Measurements from ENCODE around the gene KRTAP10-1.

KRTAP10-1 gene

DNA sequence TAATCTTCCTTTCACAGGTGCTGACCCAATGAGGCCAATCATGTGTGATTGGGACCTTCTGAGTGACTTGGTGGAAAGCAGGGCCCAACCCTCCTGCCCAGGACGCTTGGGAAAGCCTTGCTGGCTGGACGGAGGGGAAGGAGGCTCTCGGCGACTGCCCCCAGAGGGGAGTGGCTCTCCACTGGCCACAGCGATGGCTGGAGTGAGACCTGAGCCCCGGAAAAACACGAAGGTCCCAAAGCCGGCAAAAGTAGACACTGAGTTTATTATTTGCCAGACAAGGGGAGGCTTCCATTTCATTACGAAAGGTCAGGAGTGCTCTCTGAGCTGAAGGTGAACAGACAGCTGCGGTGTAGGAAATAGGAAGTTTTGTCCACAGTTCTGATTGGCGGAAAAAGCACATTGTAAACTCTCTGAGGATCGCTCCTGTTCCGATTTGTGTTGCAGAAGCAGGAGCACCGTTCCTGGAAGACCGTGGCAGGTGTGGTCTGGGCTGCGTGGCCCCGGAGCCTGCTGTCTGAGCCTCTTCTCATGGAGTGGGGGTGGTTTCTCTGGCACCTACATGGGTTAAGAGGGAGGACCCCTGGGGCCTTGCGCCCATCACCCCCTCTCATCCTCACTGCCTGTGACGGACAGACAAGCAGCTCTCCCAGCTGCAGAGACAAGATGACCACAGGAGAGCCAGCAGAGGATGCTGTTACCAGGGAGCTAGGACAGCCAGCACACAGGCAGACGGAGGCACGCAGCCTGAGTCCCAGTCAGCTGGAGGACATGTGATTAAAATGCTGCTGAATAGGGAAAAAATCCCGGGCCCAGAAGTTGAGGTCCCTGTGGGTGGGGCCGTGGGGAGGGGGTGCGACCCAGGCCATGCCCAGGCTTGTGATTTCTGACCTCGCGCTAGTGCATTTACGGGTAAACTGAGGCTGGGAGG, 41.5 kb downstream of the KRTAP10-1 start:
- POLR2A ChIA-PET = no interaction called here
- no peaks in the 10 kb centered on the region for H3K36me3 ChIP-seq (ENCODE audit: control insufficient read depth in 4 of 4, insufficient read depth in 4 of 4, low read length in 3 of 4)
- no peaks in the 10 kb centered on the region for H3K4me1 ChIP-seq (ENCODE audit: control extremely low read depth in 1 of 4, control insufficient read depth in 4 of 4, insufficient read depth in 4 of 4, low read length in 3 of 4)
- H3K27ac ChIP-seq (ENCODE audit: insufficient read depth in 1 of 2, low read depth in 1 of 2, low read length in 2 of 2, poor library complexity in 1 of 2, severe bottlenecking in 2 of 2) = no peak overlapping the region
- H3K9me3 ChIP-seq (ENCODE audit: control extremely low read depth in 1 of 5, control insufficient read depth in 4 of 5, insufficient read depth in 2 of 5, low read depth in 1 of 5, low read length in 4 of 5) = peaks cover 0 to 6% (median 2%) of the 10 kb centered on the region in 5 experiments
- H3K27me3 ChIP-seq (replicated peaks in 2 of 5; ENCODE audit: control insufficient read depth in 4 of 5, insufficient read depth in 5 of 5, low read length in 4 of 5) = peaks cover 0 to 15% (median 8%) of the 10 kb centered on the region in 5 experiments
- 91% methylated on average over 24 of the region's 27 CpGs for WGBS (ENCODE audit: insufficient coverage)
- no peak for DNase-seq
- no peak overlapping the region for H3K4me3 ChIP-seq (ENCODE audit: control insufficient read depth in 1 of 7, extremely low read depth in 1 of 7, insufficient read depth in 4 of 7, low read depth in 2 of 7, low read length in 6 of 7)
- CTCF ChIA-PET = no interaction called here

DNA sequence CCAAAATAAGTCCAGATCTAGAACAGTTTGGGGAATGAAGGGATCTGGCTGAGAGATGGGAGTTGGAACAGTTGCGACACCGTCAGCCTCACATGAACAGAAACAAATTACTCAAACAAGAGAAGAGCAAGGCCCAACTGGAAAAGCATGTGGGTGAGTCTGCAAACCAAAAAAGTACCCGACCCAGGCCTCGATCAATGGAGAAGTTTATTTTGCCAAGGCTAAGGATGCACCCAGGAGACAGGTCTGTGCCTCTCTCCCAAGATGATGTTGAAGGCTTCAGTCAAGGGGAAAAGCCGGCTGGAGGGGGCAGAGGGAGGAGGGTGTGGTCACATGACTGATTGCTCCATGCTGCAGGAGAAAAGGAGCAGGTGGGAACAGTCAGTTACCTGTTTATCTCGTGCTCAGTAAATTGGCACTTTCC, 42.3 kb downstream of the KRTAP10-1 start:
- Histone ChIP-seq H3K4me3 (ENCODE audit: control insufficient read depth in 1 of 7, extremely low read depth in 1 of 7, insufficient read depth in 4 of 7, low read depth in 2 of 7, low read length in 6 of 7) (no peak overlapping the region), H3K9me3 (ENCODE audit: control extremely low read depth in 1 of 5, control insufficient read depth in 4 of 5, insufficient read depth in 2 of 5, low read depth in 1 of 5, low read length in 4 of 5) (peaks cover 2 to 14% (median 10%) of the 10 kb centered on the region in 5 experiments), H3K36me3 (ENCODE audit: control insufficient read depth in 4 of 4, insufficient read depth in 4 of 4, low read length in 3 of 4) (no peaks in the 10 kb centered on the region), H3K4me1 (ENCODE audit: control extremely low read depth in 1 of 4, control insufficient read depth in 4 of 4, insufficient read depth in 4 of 4, low read length in 3 of 4) (no peaks in the 10 kb centered on the region), H3K27ac (ENCODE audit: insufficient read depth in 1 of 2, low read depth in 1 of 2, low read length in 2 of 2, poor library complexity in 1 of 2, severe bottlenecking in 2 of 2) (no peak overlapping the region), H3K27me3 (replicated peaks in 2 of 5; ENCODE audit: control insufficient read depth in 4 of 5, insufficient read depth in 5 of 5, low read length in 4 of 5) (peaks cover 0 to 15% (median 8%) of the 10 kb centered on the region in 5 experiments)
- no peak for DNase-seq
- CTCF ChIA-PET = no interaction called here
- 90% methylated on average over 6 of the region's 6 CpGs for WGBS (ENCODE audit: insufficient coverage)
- POLR2A ChIA-PET = interaction anchor here (0.7 kb wide), 1 partner anchor 759 kb away, joined by 3 read pairs; no protein-coding TSS in a partner anchor

DNA sequence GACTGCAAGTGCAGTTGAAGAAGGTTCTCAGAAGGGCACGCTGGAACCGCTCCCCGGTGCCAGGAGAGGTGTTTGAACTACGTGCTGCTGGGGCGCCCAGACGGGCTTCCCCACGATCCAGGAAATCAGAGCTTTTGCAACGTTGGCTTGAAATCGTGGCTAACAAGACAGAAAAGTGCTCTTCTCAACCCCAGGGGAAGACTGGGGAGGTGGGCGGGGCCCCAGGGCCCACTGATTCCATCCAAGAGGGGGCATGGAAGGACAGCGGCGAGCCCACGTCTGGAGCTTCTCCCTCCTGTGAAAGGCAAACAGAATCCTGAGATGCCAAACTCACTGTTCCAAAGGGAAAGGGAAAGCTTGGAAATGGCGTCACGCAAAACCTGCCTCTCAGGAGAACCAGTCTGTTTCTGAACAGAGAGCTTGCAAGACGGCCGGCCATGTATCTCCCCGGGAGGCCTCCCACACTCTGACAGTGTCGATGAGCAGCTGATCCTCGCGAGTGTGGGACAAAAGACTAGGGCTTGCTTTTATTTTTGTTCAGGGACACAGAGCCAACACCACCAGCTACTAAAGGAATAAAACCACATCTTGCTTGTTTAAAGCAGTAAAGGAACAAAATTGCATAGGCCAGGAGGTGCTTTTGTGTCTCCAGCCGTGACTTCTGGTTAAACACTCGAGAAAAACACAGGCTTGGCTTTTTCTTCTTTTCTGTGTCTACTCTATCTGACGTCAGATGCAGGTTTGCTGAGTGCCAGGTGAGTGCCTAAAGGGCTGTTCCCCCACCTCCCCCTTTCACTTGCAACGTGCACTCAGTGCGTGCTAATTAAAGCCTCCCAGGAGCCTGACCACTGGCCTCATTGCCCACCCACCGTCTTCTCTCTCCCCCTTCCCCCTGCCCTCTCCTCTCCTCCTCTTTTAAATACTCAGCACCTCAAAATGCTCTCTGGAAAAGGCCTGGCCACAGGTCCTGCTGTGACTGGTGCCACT, 43.1 kb downstream of the KRTAP10-1 start:
- Histone ChIP-seq H3K4me1 (ENCODE audit: control extremely low read depth in 1 of 4, control insufficient read depth in 4 of 4, insufficient read depth in 4 of 4, low read length in 3 of 4) (no peaks in the 10 kb centered on the region), H3K4me3 (ENCODE audit: control insufficient read depth in 1 of 7, extremely low read depth in 1 of 7, insufficient read depth in 4 of 7, low read depth in 2 of 7, low read length in 6 of 7) (no peak overlapping the region), H3K36me3 (ENCODE audit: control insufficient read depth in 4 of 4, insufficient read depth in 4 of 4, low read length in 3 of 4) (no peaks in the 10 kb centered on the region), H3K27ac (ENCODE audit: insufficient read depth in 1 of 2, low read depth in 1 of 2, low read length in 2 of 2, poor library complexity in 1 of 2, severe bottlenecking in 2 of 2) (no peak overlapping the region), H3K27me3 (replicated peaks in 2 of 5; ENCODE audit: control insufficient read depth in 4 of 5, insufficient read depth in 5 of 5, low read length in 4 of 5) (peaks cover 0 to 15% (median 8%) of the 10 kb centered on the region in 5 experiments), H3K9me3 (ENCODE audit: control extremely low read depth in 1 of 5, control insufficient read depth in 4 of 5, insufficient read depth in 2 of 5, low read depth in 1 of 5, low read length in 4 of 5) (peaks cover 3 to 20% (median 16%) of the 10 kb centered on the region in 5 experiments)
- ChIA-PET POLR2A (interaction anchor here (0.7 kb wide), 1 partner anchor 760 kb away, joined by 3 read pairs; no protein-coding TSS in a partner anchor), CTCF (no interaction called here)
- no peak for DNase-seq
- 80% methylated on average over 24 of the region's 27 CpGs for WGBS (ENCODE audit: insufficient coverage)

DNA sequence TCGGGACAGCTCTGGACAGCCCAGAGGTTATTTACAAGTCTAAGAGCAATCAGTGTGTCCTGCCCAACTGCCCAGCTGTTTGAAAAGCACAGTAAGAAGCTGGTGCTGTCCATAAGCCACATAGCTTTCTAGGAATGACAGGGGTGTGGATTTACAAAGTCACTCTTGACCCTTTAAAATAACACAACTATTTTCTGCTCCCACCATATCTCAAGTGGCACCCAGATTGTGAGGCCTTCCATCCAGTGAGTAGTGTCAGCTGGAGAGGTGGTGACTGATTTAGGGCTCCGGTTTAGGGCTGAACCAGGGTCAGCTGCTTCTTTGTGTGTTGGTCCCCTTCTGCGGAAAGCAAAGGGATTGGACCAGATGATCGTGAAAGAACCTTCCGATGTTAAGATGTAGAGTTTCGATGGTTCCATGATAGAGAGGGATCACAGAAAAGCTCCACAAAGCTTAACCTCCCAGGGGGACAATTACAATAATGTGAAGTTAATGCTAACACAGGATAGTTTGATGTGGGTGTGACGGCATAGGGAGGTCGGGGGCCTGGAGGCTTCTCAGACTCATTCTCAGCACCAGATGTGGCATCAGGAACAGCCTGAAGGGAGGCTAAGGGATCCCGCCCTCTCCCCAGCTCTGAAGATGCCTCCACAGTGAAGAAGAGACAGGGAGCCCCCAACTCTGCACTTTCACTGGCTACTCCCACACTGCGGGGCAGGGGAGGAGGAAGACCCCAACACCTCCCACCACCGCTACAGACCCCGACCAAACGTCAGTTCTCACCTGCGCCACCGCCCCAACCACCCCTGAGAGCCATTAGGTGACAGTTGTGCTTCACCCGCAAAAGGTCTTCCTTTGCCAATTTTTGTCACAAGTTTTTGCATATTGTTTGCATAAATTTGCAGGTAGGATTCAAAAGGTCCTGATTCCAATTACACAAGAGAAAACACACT, 44.1 kb downstream of the KRTAP10-1 start:
- peaks cover 3 to 23% (median 19%) of the 10 kb centered on the region in 5 experiments for H3K9me3 ChIP-seq (ENCODE audit: control extremely low read depth in 1 of 5, control insufficient read depth in 4 of 5, insufficient read depth in 2 of 5, low read depth in 1 of 5, low read length in 4 of 5)
- ChIA-PET POLR2A (no interaction called here), CTCF (interaction anchor here (1.0 to 1.7 kb wide), 3 partner anchors 14 to 294 kb away, joined by 3 to 7 read pairs (median 3); no protein-coding TSS in a partner anchor)

DNA sequence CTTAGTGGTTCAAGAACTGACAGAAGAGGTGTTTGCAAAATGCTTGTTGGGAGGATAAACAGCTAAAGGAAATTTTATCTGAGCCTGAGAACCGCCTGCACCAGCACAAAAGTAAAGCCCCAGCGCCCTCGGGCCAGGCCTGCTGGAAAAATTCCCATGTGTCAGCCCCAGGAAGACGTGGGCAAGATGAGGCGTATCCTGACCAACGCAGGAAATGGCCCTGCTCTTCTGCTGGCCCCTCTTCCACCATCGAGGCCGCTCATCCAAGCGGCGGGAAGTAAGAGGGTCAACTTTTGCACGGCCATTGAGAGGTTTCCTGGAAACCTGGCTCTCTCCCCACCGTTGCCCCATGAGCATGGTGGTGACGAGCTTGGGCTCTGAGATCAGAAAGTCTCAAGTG, 45.0 kb downstream of the KRTAP10-1 start:
- CTCF ChIA-PET = interaction anchor here (1.0 to 1.7 kb wide), 4 partner anchors 9 to 295 kb away, joined by 3 to 7 read pairs (median 4); no protein-coding TSS in a partner anchor

More for the DNA sequence above, 44.1 kb downstream of the KRTAP10-1 start:
- no peak overlapping the region for H3K27ac ChIP-seq (ENCODE audit: insufficient read depth in 1 of 2, low read depth in 1 of 2, low read length in 2 of 2, poor library complexity in 1 of 2, severe bottlenecking in 2 of 2)
- H3K27me3 ChIP-seq (replicated peaks in 2 of 5; ENCODE audit: control insufficient read depth in 4 of 5, insufficient read depth in 5 of 5, low read length in 4 of 5) = peaks cover 0 to 15% (median 8%) of the 10 kb centered on the region in 5 experiments
- 97% methylated on average over 10 of the region's 16 CpGs for WGBS (ENCODE audit: insufficient coverage)
- no peak overlapping the region for H3K4me3 ChIP-seq (ENCODE audit: control insufficient read depth in 1 of 7, extremely low read depth in 1 of 7, insufficient read depth in 4 of 7, low read depth in 2 of 7, low read length in 6 of 7)
- H3K36me3 ChIP-seq (ENCODE audit: control insufficient read depth in 4 of 4, insufficient read depth in 4 of 4, low read length in 3 of 4) = no peaks in the 10 kb centered on the region
- no peak for DNase-seq
- H3K4me1 ChIP-seq (ENCODE audit: control extremely low read depth in 1 of 4, control insufficient read depth in 4 of 4, insufficient read depth in 4 of 4, low read length in 3 of 4) = no peaks in the 10 kb centered on the region

DNA sequence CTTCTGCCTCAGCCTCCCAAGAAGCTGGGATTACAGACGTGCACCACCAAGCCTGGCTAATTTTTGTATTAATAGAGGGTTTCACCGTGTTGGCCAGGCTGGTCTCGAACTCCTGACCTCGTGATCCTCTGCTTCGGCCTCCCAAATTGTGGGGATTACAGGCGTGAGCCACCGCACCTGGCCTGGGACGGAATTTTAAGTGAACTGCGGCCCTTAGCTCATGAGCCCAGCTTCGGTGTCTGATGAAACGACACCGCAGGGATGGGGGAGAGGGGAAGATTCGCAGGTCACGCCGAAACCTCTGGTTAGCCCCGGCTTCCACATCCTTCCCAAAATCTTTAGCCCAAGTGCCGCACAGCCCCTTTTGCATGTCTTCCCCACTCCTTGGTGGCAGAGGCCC, 45.6 kb downstream of the KRTAP10-1 start:
- Histone ChIP-seq H3K27ac (ENCODE audit: insufficient read depth in 1 of 2, low read depth in 1 of 2, low read length in 2 of 2, poor library complexity in 1 of 2, severe bottlenecking in 2 of 2) (no peak overlapping the region), H3K4me3 (ENCODE audit: control insufficient read depth in 1 of 7, extremely low read depth in 1 of 7, insufficient read depth in 4 of 7, low read depth in 2 of 7, low read length in 6 of 7) (no peak overlapping the region), H3K9me3 (ENCODE audit: control extremely low read depth in 1 of 5, control insufficient read depth in 4 of 5, insufficient read depth in 2 of 5, low read depth in 1 of 5, low read length in 4 of 5) (peaks cover 3 to 23% (median 19%) of the 10 kb centered on the region in 5 experiments), H3K27me3 (replicated peaks in 2 of 5; ENCODE audit: control insufficient read depth in 4 of 5, insufficient read depth in 5 of 5, low read length in 4 of 5) (peaks cover 0 to 15% (median 6%) of the 10 kb centered on the region in 5 experiments), H3K4me1 (ENCODE audit: control extremely low read depth in 1 of 4, control insufficient read depth in 4 of 4, insufficient read depth in 4 of 4, low read length in 3 of 4) (no peaks in the 10 kb centered on the region), H3K36me3 (ENCODE audit: control insufficient read depth in 4 of 4, insufficient read depth in 4 of 4, low read length in 3 of 4) (no peaks in the 10 kb centered on the region)
- CTCF ChIA-PET = interaction anchor here (1.7 kb wide), 2 partner anchors 9 to 16 kb away, joined by 5 to 7 read pairs; no protein-coding TSS in a partner anchor
- DNase-seq = no peak
- POLR2A ChIA-PET = no interaction called here
- 92% methylated on average over 8 of the region's 17 CpGs for WGBS (ENCODE audit: insufficient coverage)

More for the DNA sequence above, 45.0 kb downstream of the KRTAP10-1 start:
- DNase-seq = no peak
- H3K27me3 ChIP-seq (replicated peaks in 2 of 5; ENCODE audit: control insufficient read depth in 4 of 5, insufficient read depth in 5 of 5, low read length in 4 of 5) = peaks cover 0 to 15% (median 8%) of the 10 kb centered on the region in 5 experiments
- POLR2A ChIA-PET = no interaction called here
- no peak overlapping the region for H3K4me3 ChIP-seq (ENCODE audit: control insufficient read depth in 1 of 7, extremely low read depth in 1 of 7, insufficient read depth in 4 of 7, low read depth in 2 of 7, low read length in 6 of 7)
- H3K9me3 ChIP-seq (ENCODE audit: control extremely low read depth in 1 of 5, control insufficient read depth in 4 of 5, insufficient read depth in 2 of 5, low read depth in 1 of 5, low read length in 4 of 5) = peaks cover 3 to 23% (median 19%) of the 10 kb centered on the region in 5 experiments
- H3K4me1 ChIP-seq (ENCODE audit: control extremely low read depth in 1 of 4, control insufficient read depth in 4 of 4, insufficient read depth in 4 of 4, low read length in 3 of 4) = no peaks in the 10 kb centered on the region
- WGBS (ENCODE audit: insufficient coverage) = 91% methylated on average over 13 of the region's 13 CpGs
- H3K27ac ChIP-seq (ENCODE audit: insufficient read depth in 1 of 2, low read depth in 1 of 2, low read length in 2 of 2, poor library complexity in 1 of 2, severe bottlenecking in 2 of 2) = no peak overlapping the region
- H3K36me3 ChIP-seq (ENCODE audit: control insufficient read depth in 4 of 4, insufficient read depth in 4 of 4, low read length in 3 of 4) = no peaks in the 10 kb centered on the region
